Fibroblast of skin of right quadriceps (primary cell): ENCODE measurements around the gene PPP6R3.

Source experiments
- DNase-seq: peaks from one replicate; pipeline ENCODE4 v3.0.0-alpha.2; 2013

The PPP6R3 gene

GRCh38 chr11:68570691-68571090 lies 110.1 kb downstream of the PPP6R3 start:
- no peak for DNase-seq

GRCh38 chr11:68574308-68574707 lies 113.8 kb downstream of the PPP6R3 start:
- no peak for DNase-seq

GRCh38 chr11:68575025-68575665 lies 114.6 kb downstream of the PPP6R3 start:
- DNase-seq: no peak

- DNase-seq: no peak
Observed at GRCh38 chr11:68579455-68579854, 118.9 kb downstream of the PPP6R3 start.

- no peak for DNase-seq
Observed at GRCh38 chr11:68581439-68581838, 120.9 kb downstream of the PPP6R3 start.

GRCh38 chr11:68581901-68582300 lies 121.3 kb downstream of the PPP6R3 start:
- DNase-seq: no peak

- DNase-seq: no peak
Observed at GRCh38 chr11:68582416-68583040, 122.0 kb downstream of the PPP6R3 start.

GRCh38 chr11:68583041-68583446 lies 122.5 kb downstream of the PPP6R3 start:
- DNase-seq: peak; percentile 32

- no peak for DNase-seq
Observed at GRCh38 chr11:68584097-68584496, 123.5 kb downstream of the PPP6R3 start.

- DNase-seq: no peak
Observed at GRCh38 chr11:68584991-68585524, 124.5 kb downstream of the PPP6R3 start.

- no peak for DNase-seq
Observed at GRCh38 chr11:68589547-68590216, 129.1 kb downstream of the PPP6R3 start.

- DNase-seq: no peak
Observed at GRCh38 chr11:68591719-68592118, 131.2 kb downstream of the PPP6R3 start.

GRCh38 chr11:68593441-68593840 lies 132.9 kb downstream of the PPP6R3 start:
- DNase-seq: no peak

- DNase-seq: no peak
Observed at GRCh38 chr11:68594123-68594522, 133.6 kb downstream of the PPP6R3 start.

- DNase-seq: no peak
Observed at GRCh38 chr11:68596231-68596630, 135.7 kb downstream of the PPP6R3 start.

GRCh38 chr11:68598816-68599653 lies 138.5 kb downstream of the PPP6R3 start:
- peak; percentile 40 for DNase-seq

GRCh38 chr11:68601147-68601546 lies 140.6 kb downstream of the PPP6R3 start:
- no peak for DNase-seq

GRCh38 chr11:68609761-68610160 lies 149.2 kb downstream of the PPP6R3 start:
- DNase-seq: no peak

- DNase-seq: no peak
Observed at GRCh38 chr11:68610452-68611116, 150.0 kb downstream of the PPP6R3 start.

- no peak for DNase-seq
Observed at GRCh38 chr11:68615657-68616056, 155.1 kb downstream of the PPP6R3 start.

- no peak for DNase-seq
Observed at GRCh38 chr11:68617925-68618809, 157.6 kb downstream of the PPP6R3 start.
